Midbrain (tissue), 1 donor: ENCODE measurements around the gene CTSF.
A peak's percentile ranks its signal among the peaks of the same experiment; 100 is the strongest.
"Not testable (repeated sequence)": the region's sequence is repeated elsewhere in the genome, so short reads cannot be mapped to it uniquely, and the experiment has no call there.

ENCODE experiments used
- DNase-seq: peaks from one replicate; lab custom pipeline; 2025; lab: John Stamatoyannopoulos, UW

CTSF gene

DNA sequence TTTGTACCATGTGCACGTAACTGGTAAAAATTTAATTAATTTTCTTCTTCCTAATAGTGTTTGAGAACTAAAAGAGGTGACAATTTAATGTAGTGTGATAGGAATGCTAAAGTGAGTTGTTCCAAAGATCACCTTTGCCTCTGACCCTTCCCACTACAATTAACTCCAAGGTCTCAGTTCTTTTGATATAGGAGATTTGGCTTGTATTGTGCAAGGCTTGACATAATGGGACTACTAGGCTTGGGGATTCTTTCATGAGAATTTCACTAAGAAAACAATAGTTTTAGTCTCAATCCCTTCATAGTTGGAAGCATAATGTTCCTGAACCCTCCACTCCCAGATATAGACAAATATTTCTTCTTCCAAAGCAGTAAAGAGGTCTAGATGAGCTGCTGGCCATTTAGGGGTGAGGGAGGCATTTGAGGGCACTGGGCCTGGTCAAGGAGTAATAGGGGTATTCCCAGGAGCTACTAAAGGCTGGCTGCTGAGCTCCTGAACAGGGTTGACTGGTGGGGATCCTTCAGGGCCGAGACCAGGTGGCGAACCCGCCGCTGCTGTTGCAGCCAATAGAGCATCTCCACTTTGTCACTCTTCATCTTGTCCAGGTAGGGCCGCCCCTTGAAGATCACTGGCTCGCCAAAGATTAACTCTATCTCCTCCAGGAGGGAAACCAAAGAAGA is 21.7 kb upstream of the CTSF start:
- DNase-seq, result no peak

DNA sequence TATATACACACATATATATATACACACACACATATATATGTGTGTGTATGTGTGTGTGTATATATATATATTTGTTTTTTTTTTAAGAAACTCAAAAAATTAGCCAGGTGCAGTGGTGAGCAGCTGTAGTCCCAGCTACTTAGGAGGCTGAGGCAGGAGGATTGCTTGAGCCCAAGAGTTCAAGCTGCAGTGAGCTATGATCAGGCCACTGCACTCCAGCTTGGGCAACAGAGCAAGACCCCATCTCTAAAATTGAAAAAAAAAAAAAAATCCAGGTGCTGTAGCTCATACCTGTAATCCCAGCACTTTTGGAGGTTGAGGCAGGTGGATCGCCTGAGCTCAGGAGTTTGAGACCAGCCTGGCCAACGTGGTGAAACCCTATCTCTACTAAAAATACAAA is 20.9 kb upstream of the CTSF start:
- not testable (repeated sequence) for DNase-seq

DNA sequence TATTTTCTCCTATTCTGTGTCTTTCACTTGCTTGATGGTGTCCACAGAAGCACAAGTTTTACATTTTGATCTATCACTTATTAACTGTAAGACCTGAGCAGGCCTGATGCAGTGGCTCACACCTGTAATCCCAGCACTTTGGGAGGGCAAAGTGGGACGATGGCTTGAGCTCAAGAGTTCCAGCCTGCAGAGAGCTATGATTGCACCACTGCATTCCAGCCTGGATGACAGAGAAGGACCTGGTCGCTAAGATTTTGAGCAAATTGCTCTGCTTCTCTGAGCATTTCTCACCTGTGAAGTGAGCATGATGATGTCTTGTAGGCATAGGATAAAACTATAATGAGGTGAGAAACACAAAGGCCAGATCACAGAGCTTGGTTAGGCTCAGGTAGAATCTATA is 17.7 kb upstream of the CTSF start:
- no peak for DNase-seq

DNA sequence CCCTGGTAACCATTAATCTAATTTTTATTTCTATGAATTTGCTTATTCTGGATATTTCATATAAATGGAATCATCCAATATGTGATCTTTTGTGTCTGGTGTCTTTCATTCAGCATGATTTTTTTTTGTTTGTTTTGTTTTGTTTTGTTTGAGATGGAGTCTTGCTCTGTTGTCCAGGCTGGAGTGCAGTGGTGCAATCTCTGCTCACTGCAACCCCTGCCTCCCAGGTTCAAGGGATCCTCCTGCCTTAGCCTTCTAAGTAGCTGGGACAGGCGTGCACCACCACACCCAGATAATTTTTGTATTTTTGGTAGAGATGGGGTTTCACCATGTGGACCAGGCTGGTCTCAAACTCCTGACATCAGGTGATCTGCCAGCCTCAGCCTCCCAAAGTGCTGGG is 17.0 kb upstream of the CTSF start:
- not testable (repeated sequence) for DNase-seq

DNA sequence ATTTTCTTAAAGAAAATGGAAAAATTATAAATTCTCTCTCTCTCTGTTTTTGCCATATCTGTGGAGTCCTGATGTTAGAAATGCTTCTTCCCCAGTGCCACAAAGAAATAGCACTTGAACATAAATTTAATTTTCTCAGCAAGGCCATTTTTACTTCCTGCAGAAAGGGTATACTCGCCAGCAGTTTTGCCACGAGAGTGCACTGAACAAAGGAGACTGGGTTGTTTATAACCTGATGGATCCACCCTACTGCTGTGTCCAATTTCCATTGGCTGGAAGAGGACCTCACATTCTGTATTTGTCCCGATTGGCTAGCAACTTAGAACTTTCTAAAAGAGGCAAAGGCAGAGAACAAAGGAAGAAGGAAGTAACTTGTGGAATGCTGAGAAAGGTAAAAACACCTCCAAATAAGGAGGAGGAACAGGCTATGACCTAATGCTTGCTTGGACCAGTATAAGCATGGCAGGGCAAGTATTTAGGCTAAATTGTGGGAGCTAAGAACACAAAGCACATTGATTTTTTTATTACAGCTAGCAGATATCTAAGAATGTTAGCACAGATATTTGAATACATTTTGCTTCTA is 14.2 kb upstream of the CTSF start:
- DNase-seq, result not testable (repeated sequence)

DNA sequence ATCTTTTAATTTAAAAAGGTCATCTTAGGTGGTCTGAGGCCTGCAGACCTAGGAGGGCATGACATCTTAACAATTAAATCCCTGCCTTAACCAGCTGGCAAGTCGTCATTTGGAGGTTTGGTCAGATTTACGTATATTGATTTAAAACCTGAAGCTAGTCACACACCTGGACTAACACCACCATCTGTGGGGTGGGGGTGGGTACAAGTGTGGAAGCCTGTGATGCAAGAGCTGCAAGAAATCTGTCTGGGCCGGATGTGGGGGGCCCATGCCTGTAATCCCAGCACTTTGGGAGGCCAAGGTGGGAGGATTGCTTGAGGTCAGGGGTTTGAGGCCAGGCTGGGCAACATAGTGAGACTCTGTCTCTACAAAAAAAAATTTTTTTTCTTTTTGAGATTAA is 12.9 kb upstream of the CTSF start:
- no peak for DNase-seq

DNA sequence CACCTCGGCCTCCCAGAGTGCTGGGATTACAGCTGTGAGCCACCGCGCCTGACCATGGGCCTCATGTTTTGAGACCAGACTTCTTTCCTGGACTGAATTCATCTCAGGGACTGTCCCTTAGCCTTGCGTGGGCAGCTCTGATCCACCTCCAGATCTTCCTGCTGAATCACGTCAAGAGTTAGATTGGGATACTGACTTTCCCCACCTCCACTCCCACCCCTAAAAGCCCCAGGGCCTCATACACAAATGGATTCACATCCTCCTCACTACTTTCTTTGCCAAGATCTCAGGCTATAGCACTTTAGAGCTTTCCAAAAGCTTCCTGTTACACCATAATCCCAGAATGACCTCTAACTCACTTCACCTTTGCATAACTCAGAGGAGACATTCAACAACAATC is 12.4 kb upstream of the CTSF start:
- no peak for DNase-seq

DNA sequence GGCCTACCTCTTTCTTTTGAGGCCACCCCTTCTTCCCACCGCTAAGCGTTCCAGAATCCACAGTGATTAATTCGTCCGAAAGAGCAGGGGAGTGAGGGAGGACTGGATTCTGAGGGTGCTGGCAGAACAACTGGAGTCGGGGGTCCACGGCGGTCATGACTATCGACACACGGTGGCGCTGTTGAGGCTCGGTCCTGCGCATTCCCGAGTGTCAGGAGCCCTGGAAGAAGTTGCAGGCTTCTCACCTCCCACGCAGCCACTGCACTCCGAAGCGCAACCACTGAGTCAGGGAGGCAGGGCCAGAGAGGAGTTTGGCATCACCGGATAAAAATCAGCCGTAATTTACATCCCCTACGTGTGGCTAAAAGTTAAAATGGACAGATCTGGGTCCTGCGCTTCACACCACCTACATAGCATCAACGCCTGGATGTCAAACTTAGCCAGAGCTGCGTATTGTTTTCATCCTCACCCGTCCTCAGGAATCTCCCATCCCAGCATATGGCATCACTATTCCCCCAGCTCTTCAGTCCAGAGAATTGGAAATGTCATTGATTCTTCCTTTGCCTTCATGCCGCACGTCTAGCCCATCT is 10.7 kb upstream of the CTSF start:
- peak; percentile 55 for DNase-seq

DNA sequence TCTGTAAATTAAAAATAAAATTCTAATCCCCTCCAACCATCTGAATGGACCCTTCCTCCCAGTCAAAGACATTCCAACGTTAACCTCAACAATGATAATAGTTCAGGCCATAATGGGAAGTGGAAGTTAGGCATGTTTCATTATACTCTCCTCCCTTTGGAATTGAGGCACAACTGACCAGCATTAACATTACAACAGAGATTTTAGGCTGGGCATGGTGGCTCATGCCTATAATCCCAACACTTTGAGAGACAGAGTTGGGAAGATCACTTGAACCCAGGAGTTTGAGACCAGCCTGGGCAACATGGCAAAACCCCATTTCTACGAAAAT is 2.4 kb upstream of the CTSF start:
- no peak for DNase-seq

DNA sequence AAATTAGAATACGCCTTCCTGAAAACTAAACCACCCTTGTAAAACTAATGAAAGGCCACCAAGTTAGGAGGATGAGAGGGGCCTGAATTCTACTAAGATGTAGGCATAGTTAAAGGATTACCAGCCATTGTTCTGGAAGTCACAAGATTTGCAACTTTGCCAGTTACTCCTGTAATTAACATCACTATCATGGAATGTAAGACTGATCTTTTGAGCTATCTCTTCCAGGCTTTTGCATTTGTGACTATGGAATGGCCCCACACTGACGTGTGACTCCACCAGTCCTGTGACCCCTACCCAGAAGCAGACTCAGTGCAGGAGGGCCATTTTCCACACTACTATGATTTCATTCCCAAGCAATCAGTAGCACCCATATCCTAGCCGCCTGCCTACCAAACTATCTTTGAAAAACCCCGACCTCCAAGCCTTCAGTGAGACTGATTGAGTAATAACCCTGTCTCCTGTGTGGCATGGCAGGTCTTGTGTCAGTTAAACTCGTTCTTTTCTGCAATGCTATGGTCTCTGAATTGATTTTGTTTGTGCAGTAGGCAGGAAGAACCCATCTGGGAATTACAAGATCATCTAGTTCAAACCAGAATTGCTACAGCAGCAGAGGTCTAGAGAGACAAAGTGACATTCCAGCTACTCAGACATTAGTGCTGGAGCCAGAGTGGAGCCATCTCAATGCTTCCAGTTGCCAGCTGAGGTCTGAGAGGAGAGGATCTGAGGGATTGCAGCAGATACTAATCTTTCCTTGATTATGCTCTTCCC is 1.9 kb upstream of the CTSF start:
- no peak for DNase-seq

DNA sequence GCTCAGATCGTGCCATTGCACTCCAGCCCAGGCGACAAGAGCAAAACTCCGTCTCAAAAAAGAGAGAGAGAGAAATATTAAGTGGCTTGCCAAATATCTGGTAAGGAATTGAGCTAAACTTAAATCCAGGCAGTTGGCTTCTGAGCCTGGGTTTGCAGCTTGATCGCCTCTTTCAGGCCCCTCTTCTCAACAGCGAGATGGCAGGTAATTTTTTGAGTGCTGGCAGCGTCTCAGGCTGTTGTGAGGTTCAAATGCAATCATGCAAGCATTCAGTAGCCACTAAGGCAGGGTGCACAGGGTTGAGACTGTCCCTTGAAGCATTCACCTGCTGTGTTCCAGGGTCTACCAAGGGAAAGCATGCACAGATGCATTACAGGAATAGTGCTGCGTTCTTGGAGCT is 670 bp upstream of the CTSF start:
- DNase-seq, result no peak

DNA sequence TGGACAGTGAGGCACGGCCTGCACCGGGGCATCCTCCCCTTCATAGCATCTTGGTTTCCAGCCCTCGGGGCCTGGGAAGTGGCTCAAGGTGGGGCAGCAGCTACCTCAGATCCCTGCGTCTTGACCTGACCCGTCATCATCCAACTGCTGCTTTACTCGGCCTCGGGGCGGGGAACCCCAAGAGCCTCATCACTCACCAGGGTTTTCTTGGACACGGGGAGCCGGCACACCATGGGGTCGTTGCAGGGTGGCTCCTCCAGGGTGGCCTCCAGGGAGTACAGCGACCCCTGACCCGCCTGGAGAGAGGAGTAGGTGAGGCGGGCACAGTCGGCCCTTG is 651 bp downstream of the CTSF start:
- DNase-seq, result no peak

DNA sequence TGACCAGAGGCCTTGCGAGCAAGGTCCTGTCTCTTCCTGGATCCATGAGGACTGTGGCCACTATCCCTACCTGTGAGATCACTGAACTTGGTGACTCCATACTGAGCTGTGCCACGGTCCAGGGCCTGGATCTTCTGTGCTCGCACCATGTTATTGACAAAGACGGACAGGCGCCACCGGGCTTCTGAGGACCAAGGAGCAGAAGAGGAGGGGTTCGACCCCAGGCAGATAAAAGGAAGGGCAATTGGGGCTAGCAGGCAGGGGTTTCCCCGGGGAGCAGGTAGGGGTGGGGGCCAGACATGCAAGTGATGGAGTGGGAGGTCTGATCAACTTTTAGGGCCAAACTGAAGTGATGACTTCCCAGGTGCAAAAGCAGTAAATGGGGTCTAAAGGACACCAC is 2.2 kb downstream of the CTSF start:
- no peak for DNase-seq

DNA sequence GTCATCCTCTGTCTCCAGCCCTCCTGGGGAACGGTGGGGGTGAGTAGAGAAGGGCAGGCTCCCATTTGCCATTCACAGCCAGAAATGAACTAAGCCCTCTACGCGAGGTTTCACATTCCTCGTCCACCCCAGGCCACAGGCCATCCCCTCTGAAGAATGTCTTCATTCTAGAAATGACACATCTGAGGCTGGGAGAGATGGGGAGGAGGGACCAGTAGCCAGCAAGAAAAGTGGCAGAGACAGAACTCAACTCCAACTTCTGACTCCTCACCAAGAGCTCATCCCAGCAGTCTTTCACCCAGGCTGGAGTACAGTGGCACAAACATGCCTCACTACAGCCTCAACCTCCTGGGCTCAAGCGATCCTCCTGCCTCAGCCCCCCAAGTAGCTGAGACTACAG is 3.4 kb downstream of the CTSF start:
- no peak for DNase-seq

DNA sequence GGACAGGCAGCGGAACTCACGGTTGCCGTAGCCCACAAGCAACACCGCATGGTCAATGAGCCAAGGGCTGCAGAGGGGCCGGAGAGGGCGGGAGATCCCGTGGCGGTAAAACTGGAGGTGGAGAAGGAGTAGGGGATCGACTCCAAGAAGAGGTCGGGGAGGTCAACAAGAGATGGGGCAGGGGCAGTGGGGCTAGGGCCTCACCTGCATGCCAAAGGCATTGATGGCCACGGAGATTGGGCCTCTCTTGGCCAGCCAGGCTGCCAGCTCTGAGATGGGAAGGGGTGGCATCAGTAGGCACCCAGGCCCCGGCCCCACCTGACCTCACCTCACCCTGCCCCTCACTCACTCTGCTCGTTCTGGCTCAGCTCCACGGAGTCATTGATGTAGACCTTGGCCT is 3.9 kb downstream of the CTSF start:
- no peak for DNase-seq

DNA sequence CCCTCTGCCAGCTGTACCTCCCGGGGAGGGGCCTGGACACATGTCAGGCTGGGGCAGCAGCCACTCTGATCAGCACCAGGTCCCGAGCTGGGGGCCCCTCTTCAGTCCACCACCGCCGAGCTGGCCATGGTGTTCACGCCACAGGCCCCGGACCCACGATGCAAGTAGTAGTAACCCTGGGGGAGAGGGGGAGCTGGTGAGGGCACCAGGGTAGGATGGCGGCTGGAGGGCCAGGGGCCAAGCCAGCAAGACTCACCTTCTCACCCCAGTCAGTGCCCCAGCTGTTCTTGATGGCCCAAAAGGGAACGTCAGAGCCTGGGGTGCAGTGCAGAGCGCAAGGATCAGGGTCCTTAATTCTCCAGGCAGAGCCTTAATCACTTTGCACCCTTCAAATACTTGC is 4.6 kb downstream of the CTSF start:
- DNase-seq, result no peak

DNA sequence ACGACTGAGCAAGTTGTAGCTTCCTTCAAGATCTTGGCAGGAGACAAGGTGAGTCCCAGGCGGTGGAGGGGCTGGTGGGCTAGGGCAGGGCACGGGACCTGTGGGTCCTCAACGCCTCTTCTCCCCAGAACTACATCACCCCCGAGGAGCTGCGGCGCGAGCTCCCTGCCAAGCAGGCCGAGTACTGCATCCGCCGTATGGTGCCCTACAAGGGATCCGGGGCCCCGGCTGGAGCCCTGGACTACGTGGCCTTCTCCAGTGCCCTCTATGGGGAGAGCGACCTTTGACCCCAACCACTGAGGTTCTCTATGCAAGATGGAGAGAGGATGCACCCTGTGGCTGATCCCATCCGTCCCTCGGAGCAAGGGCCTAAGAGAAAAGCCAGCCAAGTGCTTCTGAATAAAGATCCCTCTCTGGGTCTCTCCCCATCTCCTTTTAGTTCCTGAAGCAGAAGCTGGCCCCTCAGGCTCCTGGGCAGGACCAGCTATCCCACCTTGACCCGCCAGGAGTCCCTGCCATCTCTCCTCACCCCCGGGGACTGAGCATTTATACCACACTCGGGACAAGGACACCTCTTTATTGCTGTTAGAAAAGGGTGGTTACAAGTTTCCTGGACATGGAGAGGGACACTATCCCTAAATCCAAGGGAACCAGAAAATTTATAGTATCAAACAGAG is 5.4 kb downstream of the CTSF start:
- no peak for DNase-seq

DNA sequence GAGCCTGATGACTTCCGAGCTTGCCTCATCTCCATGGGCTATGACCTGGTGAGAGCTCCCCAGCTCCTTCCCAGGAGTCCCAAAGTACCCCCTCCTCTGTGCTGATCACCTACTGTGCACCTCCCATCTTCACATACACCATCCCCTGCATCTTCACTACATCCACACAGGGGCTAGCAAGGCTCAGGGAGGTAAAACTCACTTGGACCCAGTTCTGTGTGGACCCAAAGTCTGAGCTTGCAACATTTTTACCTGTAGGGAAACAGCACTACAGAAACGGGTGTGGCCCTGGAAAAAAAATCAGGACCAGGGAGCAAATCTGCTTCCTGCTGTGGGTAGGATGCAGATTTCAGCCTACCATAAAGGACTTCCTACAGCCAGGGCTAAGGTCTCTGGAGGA is 6.1 kb downstream of the CTSF start:
- no peak for DNase-seq

DNA sequence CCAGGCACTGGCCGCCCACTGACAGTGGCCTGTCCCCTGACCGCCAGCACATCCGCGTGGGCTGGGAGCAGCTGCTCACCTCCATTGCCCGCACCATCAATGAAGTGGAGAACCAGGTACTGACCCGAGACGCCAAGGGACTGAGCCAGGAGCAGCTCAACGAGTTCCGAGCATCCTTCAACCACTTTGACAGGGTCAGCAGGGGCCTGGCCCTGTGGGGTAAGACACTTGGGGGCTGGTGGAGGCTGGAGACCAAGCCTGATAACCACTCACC is 6.5 kb downstream of the CTSF start:
- no peak for DNase-seq

DNA sequence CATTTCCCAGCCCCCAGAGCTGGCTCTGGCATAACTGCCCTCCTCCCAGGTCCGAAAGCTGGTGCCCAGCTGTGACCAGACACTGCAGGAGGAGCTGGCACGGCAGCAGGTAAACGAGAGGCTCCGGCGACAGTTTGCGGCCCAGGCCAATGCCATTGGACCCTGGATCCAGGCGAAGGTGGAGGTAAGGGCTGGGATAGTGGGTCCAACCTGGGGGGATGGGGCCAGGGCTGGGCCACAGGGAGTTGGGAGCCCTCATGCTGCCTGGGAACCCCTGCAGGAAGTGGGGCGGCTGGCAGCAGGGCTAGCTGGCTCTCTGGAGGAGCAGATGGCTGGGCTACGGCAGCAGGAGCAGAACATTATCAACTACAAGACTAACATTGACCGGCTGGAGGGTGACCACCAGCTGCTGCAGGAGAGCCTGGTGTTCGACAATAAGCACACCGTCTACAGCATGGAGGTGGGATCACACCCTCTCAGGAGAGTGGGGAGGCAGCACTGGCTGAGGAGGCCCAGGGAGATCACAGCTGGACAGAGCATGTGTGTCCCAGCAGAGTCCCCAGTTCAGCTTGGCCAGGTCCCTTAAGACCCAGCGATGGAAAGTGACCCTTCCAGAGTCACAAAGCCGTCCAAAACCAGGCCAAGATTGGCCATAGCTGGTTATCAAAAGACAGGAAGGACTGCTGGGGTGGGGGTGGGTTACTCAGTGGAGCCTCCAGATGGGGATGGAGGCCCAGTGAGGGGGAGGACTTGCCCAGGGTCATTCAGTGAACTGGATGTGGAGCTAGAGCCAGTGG is 7.0 kb downstream of the CTSF start:
- no peak for DNase-seq

DNA sequence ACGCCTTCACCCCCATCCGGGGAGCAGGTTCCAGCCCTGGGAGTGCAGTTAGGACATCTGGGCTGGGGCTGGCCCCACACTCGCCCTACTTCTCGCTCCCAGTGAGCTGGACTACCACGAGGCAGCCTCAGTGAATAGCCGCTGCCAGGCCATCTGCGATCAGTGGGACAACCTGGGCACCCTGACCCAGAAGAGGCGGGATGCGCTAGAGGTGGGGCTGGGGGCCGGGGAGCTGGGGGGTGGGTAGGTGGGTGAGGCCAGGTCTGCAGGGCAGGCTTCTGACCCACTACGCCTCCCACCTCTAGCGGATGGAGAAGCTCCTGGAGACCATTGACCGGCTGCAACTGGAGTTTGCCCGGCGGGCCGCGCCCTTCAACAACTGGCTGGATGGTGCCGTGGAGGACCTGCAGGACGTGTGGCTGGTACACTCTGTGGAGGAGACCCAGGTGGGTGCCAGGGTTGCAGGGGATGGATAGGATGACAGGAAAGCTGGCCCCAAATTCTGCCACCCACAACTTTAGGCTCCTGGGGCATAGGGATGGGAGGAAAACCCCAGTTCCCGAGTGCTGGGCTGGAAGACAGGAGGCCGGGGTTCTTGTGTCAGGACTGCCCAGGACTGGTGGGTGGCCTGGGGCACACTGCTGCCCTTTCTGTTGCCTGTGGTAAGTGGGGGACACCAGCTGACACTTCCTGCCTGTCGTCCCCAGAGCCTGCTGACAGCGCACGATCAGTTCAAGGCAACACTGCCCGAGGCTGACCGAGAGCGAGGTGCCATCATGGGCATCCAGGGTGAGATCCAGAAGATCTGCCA is 8.3 kb downstream of the CTSF start:
- DNase-seq, result no peak
